K562 (cell line): ENCODE data around the gene COPS6. TPM values are rescaled to one million over a fixed set of nuclear protein-coding genes. Genes with fewer than 3 reads are reported as not detected.

Experiments used
- ADNP ChIP-seq: fragments of 200-800 bp; sonication (Bioruptor generic); IDR thresholded peaks from 2 replicates; pipeline ENCODE4 v1.6.1; 2016; ENCODE audit warnings: missing genetic modification characterization, missing compliant biosample characterization
- ATF1 ChIP-seq, 2 experiments: fragments of 450-650 bp in 1 of 2; IDR thresholded peaks; 2 replicates each; pipeline ENCODE4 v1.6.1; 2016; ENCODE audit warnings: missing compliant biosample characterization in 1 of 2, missing genetic modification characterization in 1 of 2
- BDP1 ChIP-seq: IDR thresholded peaks from 3 replicates; pipeline ENCODE4 v1.6.1; 2011; ENCODE audit not compliant: insufficient read length, insufficient read depth
- C11orf30 ChIP-seq: fragments of 450-650 bp; IDR thresholded peaks from 2 replicates; pipeline ENCODE4 v1.6.1; 2016; ENCODE audit warnings: low read depth, mild to moderate bottlenecking
- GABPA ChIP-seq: fragments of 200-800 bp; sonication (Bioruptor generic); conservative IDR thresholded peaks from 2 replicates; pipeline ENCODE4 v1.6.1; 2016; ENCODE audit warnings: low read depth, missing genetic modification characterization, missing compliant biosample characterization
- LCOR ChIP-seq: sonication (generic); formaldehyde crosslinking; IDR thresholded peaks from 2 replicates; pipeline ENCODE4 v1.8.0; 2022; ENCODE audit warnings: mild to moderate bottlenecking, missing genetic modification reagents
- MCM3 ChIP-seq: fragments of 450-650 bp; IDR thresholded peaks from 2 replicates; pipeline ENCODE4 v1.6.1; 2016
- MTA2 ChIP-seq: fragments of 450-650 bp; IDR thresholded peaks from 2 replicates; pipeline ENCODE4 v1.6.1; 2016; ENCODE audit warnings: low read depth
- NFRKB ChIP-seq: fragments of 450-650 bp; IDR thresholded peaks from 2 replicates; pipeline ENCODE4 v1.6.1; 2016; ENCODE audit warnings: low read depth
- RBFOX2 ChIP-seq: fragments of 200-400 bp; formaldehyde crosslinking; IDR thresholded peaks from 2 replicates; pipeline ENCODE4 v1.6.1; 2017; ENCODE audit warnings: low read depth, mild to moderate bottlenecking, low read length, moderate library complexity
- SIN3B ChIP-seq: fragments of 450-650 bp; IDR thresholded peaks from 2 replicates; pipeline ENCODE4 v1.6.1; 2017; ENCODE audit warnings: low read depth, mild to moderate bottlenecking, moderate library complexity
- SMARCA5 ChIP-seq: fragments of 450-650 bp; IDR thresholded peaks from 2 replicates; pipeline ENCODE4 v1.6.1; 2016
- ZBTB1 ChIP-seq: sonication (generic); formaldehyde crosslinking; IDR thresholded peaks from 2 replicates; pipeline ENCODE4 v1.8.1; 2023; ENCODE audit warnings: missing genetic modification reagents, low read depth, mild to moderate bottlenecking, borderline replicate concordance
- ZEB2 ChIP-seq: fragments of 450-650 bp; IDR thresholded peaks from 2 replicates; pipeline ENCODE4 v1.6.1; 2016
- ZNF165 ChIP-seq: fragments of 250-450 bp; sonication (Bioruptor Pico); IDR thresholded peaks from 2 replicates; pipeline ENCODE4 v1.4.0; 2020; ENCODE audit warnings: borderline replicate concordance
- ZNF445 ChIP-seq: fragments of 250-450 bp; sonication (Bioruptor Pico); IDR thresholded peaks from 2 replicates; pipeline ENCODE4 v1.4.0; 2020; ENCODE audit warnings: low read depth, mild to moderate bottlenecking, moderate library complexity
- polyA plus RNA-seq, 8 experiments: library from polyadenylated mRNA; depleted of rRNA in 4 of 8; stranded (reverse) in 5 of 8; unstranded in 3 of 8; fragments of >200 nt; fragmentation: Nextera tagmentation in 2 of 8; fragmentation: Illumina TruSeq in 1 of 8; extraction: Ambion mirVana in 2 of 8; extraction: Trizol in 1 of 8; gene quantifications; 2 replicates each; pipeline versions ENCODE4 v1.2.1 to v1.2.3, GENCODE V29; 2011 to 2014; ENCODE audit warnings: inconsistent platforms in 1 of 8, missing spikeins in 1 of 8
- total RNA-seq, 7 experiments: library from RNA; depleted of rRNA in 6 of 7; stranded (reverse); fragments of >200 nt in 6 of 7; fragmentation: Illumina TruSeq in 2 of 7; extraction: Trizol in 2 of 7; gene quantifications; 2 replicates each; pipeline versions ENCODE4 v1.2.1 to v1.2.3, GENCODE V29; 2011 to 2021; ENCODE audit warnings: low replicate concordance in 1 of 7
- TF ChIP-seq, protein P1 (sequence below): fragments of 250-450 bp; sonication (Bioruptor Pico); IDR thresholded peaks from 2 replicates; pipeline ENCODE4 v1.8.0; 2022; ENCODE audit warnings: moderate library complexity, mild to moderate bottlenecking, inconsistent platforms
- TF ChIP-seq, protein P2 (sequence below): fragments of 200-400 bp; formaldehyde crosslinking; IDR thresholded peaks from 2 replicates; pipeline ENCODE4 v1.6.1; 2017; ENCODE audit warnings: mild to moderate bottlenecking, low read depth, low read length, moderate library complexity
- TF ChIP-seq, protein P3 (sequence below): fragments of 450-650 bp; IDR thresholded peaks from 2 replicates; pipeline ENCODE4 v1.6.1; 2016; ENCODE audit warnings: missing biosample characterization, missing genetic modification characterization
- TF ChIP-seq, protein P4 (sequence below), 3 experiments: fragments of 200-800 bp in 1 of 3; sonication (Bioruptor generic) in 1 of 3; sonication (generic) in 1 of 3; formaldehyde crosslinking in 1 of 3; IDR thresholded peaks; 2 replicates each; pipeline versions ENCODE4 v1.6.1 to v1.8.0; 2016 to 2022; ENCODE audit warnings: mild to moderate bottlenecking in 2 of 3, missing compliant biosample characterization in 2 of 3, missing genetic modification characterization in 2 of 3, missing genetic modification reagents in 1 of 3

COPS6 gene
- total and polyA plus RNA-seq, 9 of the 15 experiments (the other 6 are each of a cell fraction or from before 2014, with no cell fraction given), result 63.0 to 331 (median 168) TPM

DNA sequence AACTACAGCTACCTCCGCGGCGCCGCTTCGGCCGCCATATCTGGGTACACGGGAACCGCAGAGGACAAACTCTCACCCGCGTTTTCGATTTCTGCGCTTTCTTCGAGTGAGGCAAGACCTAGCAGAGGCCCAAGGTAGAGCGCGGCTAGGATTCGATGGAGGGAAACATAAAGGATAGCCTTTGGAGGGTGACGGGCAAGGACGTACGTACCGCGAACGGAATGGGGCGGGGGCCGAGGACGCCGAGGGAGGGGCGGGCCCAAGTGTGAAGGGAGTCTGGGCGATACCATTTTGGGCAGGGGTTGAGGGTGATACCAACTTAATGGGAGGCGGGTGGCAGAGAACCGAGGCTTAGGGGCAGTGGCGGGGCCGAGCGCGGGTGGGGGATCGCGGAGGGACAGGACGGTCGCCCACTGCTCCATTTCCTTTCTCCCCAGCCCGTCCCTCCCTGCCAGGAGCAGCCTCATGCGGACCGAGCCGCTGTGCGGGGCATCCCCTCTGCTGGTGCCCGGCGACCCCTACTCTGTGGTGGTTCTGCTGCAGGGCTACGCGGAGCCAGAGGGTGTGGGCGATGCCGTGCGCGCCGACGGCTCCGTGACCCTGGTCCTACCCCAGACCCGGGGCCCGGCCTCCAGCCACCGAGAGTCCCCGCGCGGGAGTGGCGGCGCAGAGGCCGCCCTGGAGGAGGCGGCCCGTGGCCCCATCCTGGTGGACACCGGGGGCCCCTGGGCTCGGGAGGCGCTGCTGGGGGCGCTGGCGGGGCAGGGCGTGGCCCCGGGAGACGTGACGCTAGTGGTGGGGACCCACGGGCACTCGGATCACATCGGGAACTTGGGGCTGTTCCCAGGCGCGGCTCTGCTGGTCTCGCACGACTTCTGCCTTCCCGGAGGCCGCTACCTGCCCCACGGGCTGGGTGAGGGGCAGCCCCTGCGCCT lies 38.4 kb downstream of the COPS6 start, which contains the start of gene MBLAC1 (continued):
- TF ChIP-seq, protein P1, sequence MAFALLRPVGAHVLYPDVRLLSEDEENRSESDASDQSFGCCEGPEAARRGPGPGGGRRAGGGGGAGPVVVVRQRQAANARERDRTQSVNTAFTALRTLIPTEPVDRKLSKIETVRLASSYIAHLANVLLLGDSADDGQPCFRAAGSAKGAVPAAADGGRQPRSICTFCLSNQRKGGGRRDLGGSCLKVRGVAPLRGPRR (CRISPR knock-in tag), result 0 out of 2 replicates have a peak, but pooled peaks have one; percentile 7
- TF ChIP-seq ZNF445 (CRISPR knock-in tag), result no peak
- peak; percentile 80 for TF ChIP-seq GABPA (tag)
- peak; percentile 30; the same call in 1 of the 2 replicates for TF ChIP-seq ZEB2
- peak; percentile 89 for TF ChIP-seq LCOR (CRISPR knock-in tag)
- TF ChIP-seq ZBTB1 (CRISPR knock-in tag), result peak; percentile 54; the same call in 1 of the 2 replicates
- TF ChIP-seq, protein P2, sequence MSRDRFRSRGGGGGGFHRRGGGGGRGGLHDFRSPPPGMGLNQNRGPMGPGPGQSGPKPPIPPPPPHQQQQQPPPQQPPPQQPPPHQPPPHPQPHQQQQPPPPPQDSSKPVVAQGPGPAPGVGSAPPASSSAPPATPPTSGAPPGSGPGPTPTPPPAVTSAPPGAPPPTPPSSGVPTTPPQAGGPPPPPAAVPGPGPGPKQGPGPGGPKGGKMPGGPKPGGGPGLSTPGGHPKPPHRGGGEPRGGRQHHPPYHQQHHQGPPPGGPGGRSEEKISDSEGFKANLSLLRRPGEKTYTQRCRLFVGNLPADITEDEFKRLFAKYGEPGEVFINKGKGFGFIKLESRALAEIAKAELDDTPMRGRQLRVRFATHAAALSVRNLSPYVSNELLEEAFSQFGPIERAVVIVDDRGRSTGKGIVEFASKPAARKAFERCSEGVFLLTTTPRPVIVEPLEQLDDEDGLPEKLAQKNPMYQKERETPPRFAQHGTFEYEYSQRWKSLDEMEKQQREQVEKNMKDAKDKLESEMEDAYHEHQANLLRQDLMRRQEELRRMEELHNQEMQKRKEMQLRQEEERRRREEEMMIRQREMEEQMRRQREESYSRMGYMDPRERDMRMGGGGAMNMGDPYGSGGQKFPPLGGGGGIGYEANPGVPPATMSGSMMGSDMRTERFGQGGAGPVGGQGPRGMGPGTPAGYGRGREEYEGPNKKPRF, result no peak
- TF ChIP-seq SMARCA5, result no peak
- peak; percentile 98 for TF ChIP-seq NFRKB
- TF ChIP-seq ATF1 (CRISPR knock-in tag; IDR thresholded peaks at IDR 0.05), result no peak
- TF ChIP-seq ATF1 (tag; IDR thresholded peaks at IDR 0.05), result peak; percentile 83
- TF ChIP-seq, protein P3, sequence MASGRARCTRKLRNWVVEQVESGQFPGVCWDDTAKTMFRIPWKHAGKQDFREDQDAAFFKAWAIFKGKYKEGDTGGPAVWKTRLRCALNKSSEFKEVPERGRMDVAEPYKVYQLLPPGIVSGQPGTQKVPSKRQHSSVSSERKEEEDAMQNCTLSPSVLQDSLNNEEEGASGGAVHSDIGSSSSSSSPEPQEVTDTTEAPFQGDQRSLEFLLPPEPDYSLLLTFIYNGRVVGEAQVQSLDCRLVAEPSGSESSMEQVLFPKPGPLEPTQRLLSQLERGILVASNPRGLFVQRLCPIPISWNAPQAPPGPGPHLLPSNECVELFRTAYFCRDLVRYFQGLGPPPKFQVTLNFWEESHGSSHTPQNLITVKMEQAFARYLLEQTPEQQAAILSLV (tag), result no peak
- TF ChIP-seq BDP1, result no peak
- TF ChIP-seq, protein P4, sequence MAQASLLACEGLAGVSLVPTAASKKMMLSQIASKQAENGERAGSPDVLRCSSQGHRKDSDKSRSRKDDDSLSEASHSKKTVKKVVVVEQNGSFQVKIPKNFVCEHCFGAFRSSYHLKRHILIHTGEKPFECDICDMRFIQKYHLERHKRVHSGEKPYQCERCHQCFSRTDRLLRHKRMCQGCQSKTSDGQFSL (CRISPR knock-in tag; IDR thresholded peaks at IDR 0.05), result peak; percentile 5; the same call in 1 of the 2 replicates
- TF ChIP-seq, protein P4 (tag; IDR thresholded peaks at IDR 0.05), result no peak
- 0 out of 2 replicates have a peak, but pooled peaks have one; percentile 41 for TF ChIP-seq C11orf30
- no peak for TF ChIP-seq ADNP (tag)
- no peak for TF ChIP-seq MCM3
- TF ChIP-seq ZNF165 (CRISPR knock-in tag), result no peak
- TF ChIP-seq RBFOX2, result peak; percentile 89
- TF ChIP-seq SIN3B, result no peak
- no peak for TF ChIP-seq MTA2
